H1 (cell line): ENCODE data around the gene LTF. TPM values are rescaled to one million over a fixed set of nuclear protein-coding genes. Genes with fewer than 3 reads are reported as not detected.

Experiments
- CTCF ChIA-PET: fragments of 300-600 bp; sonication (Branson Sonifier 250); formaldehyde crosslinking; loops from one replicate; lab custom pipeline; 2021; ENCODE audit not compliant: partially characterized antibody; lab: Charles Lee
- POLR2A ChIA-PET: fragments of 300-600 bp; sonication (Branson Sonifier 250); formaldehyde crosslinking; loops from one replicate; lab custom pipeline; 2021; ENCODE audit warnings: inconsistent platforms; ENCODE audit not compliant: partially characterized antibody; lab: Charles Lee
- DNase-seq, 2 experiments: peaks; one replicate each; pipeline versions ENCODE4 v3.0.0 to v3.0.0-alpha.2; 2010 to 2022; ENCODE audit warnings: low spot score in 2 of 2, low read depth in 1 of 2, mixed read lengths in 1 of 2
- FAIRE-seq: peaks from 2 replicates; lab custom pipeline; 2011; peaks lifted over from hg19 to GRCh38; lab: Jason Lieb, UNC
- H2AFZ ChIP-seq: 2 replicates; pipeline ENCODE4 v1.8.1; 2012; ENCODE audit warnings: low read length, inconsistent platforms
- H2AK5ac ChIP-seq: 2 replicates; pipeline ENCODE4 v1.6.1; 2013; ENCODE audit warnings: low read depth, low read length
- H2BK120ac ChIP-seq: replicated peaks from 2 replicates; pipeline ENCODE3; 2013; ENCODE audit warnings: low read depth, low read length, inconsistent platforms
- H2BK12ac ChIP-seq: 2 replicates; pipeline ENCODE4 v1.6.1; 2013; ENCODE audit warnings: low read depth, low read length
- H2BK15ac ChIP-seq: 2 replicates; pipeline ENCODE4 v1.6.1; 2013; ENCODE audit warnings: low read length
- H2BK20ac ChIP-seq: 2 replicates; pipeline ENCODE4 v1.6.1; 2013; ENCODE audit warnings: low read length
- H2BK5ac ChIP-seq: 2 replicates; pipeline ENCODE4 v1.6.1; 2013; ENCODE audit warnings: low read depth, low read length
- H3K14ac ChIP-seq: 2 replicates; pipeline ENCODE4 v1.6.1; 2013; ENCODE audit warnings: inconsistent platforms; ENCODE audit not compliant: insufficient read length
- H3K18ac ChIP-seq: 2 replicates; pipeline ENCODE4 v1.6.1; 2013; ENCODE audit warnings: low read length; ENCODE audit errors: extremely low read depth
- H3K23ac ChIP-seq: 2 replicates; pipeline ENCODE4 v1.6.1; 2013; ENCODE audit warnings: inconsistent platforms; ENCODE audit not compliant: insufficient read length
- H3K23me2 ChIP-seq: 2 replicates; pipeline ENCODE4 v1.6.1; 2013; ENCODE audit warnings: low read depth, low read length
- H3K27ac ChIP-seq: 2 replicates; pipeline ENCODE4 v1.6.1; 2011; ENCODE audit warnings: low read depth, low read length, inconsistent platforms
- H3K27me3 ChIP-seq, 4 experiments: replicated peaks in 1 of 4; 1 replicate in 1 of 4; 2 replicates in 3 of 4; pipeline versions ENCODE4 v1.6.1 to v1.8.1; 2011 to 2013; ENCODE audit warnings: low read length in 3 of 4, mild to moderate bottlenecking in 3 of 4, inconsistent platforms in 2 of 4, mixed read lengths in 2 of 4, moderate library complexity in 1 of 4; ENCODE audit not compliant: control insufficient read depth in 3 of 4, insufficient read depth in 3 of 4; ENCODE audit errors: extremely low read depth in 1 of 4
- H3K36me3 ChIP-seq, 4 experiments: 2 replicates each; pipeline versions ENCODE4 v1.6.1 to v1.8.1; 2011 to 2013; ENCODE audit warnings: mild to moderate bottlenecking in 4 of 4, low read length in 3 of 4, moderate library complexity in 2 of 4, control low read depth in 1 of 4, inconsistent platforms in 1 of 4; ENCODE audit not compliant: insufficient read depth in 4 of 4, control insufficient read depth in 2 of 4
- H3K4ac ChIP-seq: replicated peaks from 2 replicates; pipeline ENCODE3; 2013; ENCODE audit warnings: low read length, low read depth, mixed read lengths, inconsistent platforms; ENCODE audit not compliant: insufficient read length
- H3K4me1 ChIP-seq, 4 experiments: replicated peaks in 1 of 4; 1 replicate in 1 of 4; 2 replicates in 3 of 4; pipeline versions ENCODE4 v1.6.1 to v1.8.1; 2011 to 2013; ENCODE audit warnings: low read length in 3 of 4, inconsistent platforms in 2 of 4, mixed read lengths in 1 of 4; ENCODE audit not compliant: insufficient read depth in 4 of 4, control insufficient read depth in 3 of 4
- H3K4me2 ChIP-seq, 2 experiments: 2 replicates each; pipeline versions ENCODE4 v1.6.1 to v1.8.1; 2011 to 2013; ENCODE audit warnings: low read depth in 2 of 2, low read length in 2 of 2, control low read depth in 1 of 2, inconsistent platforms in 1 of 2, mild to moderate bottlenecking in 1 of 2; ENCODE audit not compliant: insufficient read depth in 1 of 2
- H3K4me3 ChIP-seq, 4 experiments: fragments of 200-600, 300-600 bp in 1 of 4; sonication (generic), shearing (Covaris generic), sonication (Bioruptor Twin) in 1 of 4; 2 replicates each; pipeline versions ENCODE4 v1.5.1 to v1.8.1; 2011 to 2016; ENCODE audit warnings: low read length in 4 of 4, low read depth in 3 of 4, control low read depth in 2 of 4, inconsistent platforms in 2 of 4, mild to moderate bottlenecking in 2 of 4, mixed read lengths in 1 of 4, moderate library complexity in 1 of 4; ENCODE audit not compliant: insufficient read depth in 2 of 4; ENCODE audit errors: extremely low read depth in 1 of 4
- H3K56ac ChIP-seq: replicated peaks from 2 replicates; pipeline ENCODE3; 2013; ENCODE audit warnings: low read depth, mild to moderate bottlenecking, mixed read lengths, low read length, inconsistent platforms; ENCODE audit not compliant: insufficient read length
- H3K79me1 ChIP-seq: 2 replicates; pipeline ENCODE4 v1.6.1; 2013; ENCODE audit warnings: low read depth, low read length, control low read depth
- H3K79me2 ChIP-seq, 2 experiments: 2 replicates each; pipeline versions ENCODE4 v1.6.1 to v1.8.1; 2012 to 2013; ENCODE audit warnings: low read length in 2 of 2, mild to moderate bottlenecking in 2 of 2, inconsistent platforms in 1 of 2; ENCODE audit not compliant: insufficient read depth in 2 of 2, control insufficient read depth in 1 of 2
- H3K9ac ChIP-seq, 4 experiments: replicated peaks in 1 of 4; 1 replicate in 1 of 4; 2 replicates in 3 of 4; pipeline versions ENCODE4 v1.6.1 to v1.8.1; 2011 to 2013; ENCODE audit warnings: low read depth in 3 of 4, low read length in 3 of 4, control low read depth in 2 of 4, mild to moderate bottlenecking in 2 of 4, moderate library complexity in 2 of 4, inconsistent platforms in 1 of 4; ENCODE audit errors: extremely low read depth in 1 of 4
- H3K9me3 ChIP-seq, 2 experiments: 2 replicates each; pipeline versions ENCODE4 v1.6.1 to v1.8.1; 2012 to 2013; ENCODE audit warnings: mild to moderate bottlenecking in 2 of 2, moderate library complexity in 2 of 2, control low read depth in 1 of 2, inconsistent platforms in 1 of 2, low read depth in 1 of 2, low read length in 1 of 2, mixed read lengths in 1 of 2; ENCODE audit not compliant: insufficient read depth in 2 of 2
- H4K20me1 ChIP-seq, 2 experiments: replicated peaks in 1 of 2; 2 replicates each; pipeline versions ENCODE3 to v1.8.1; 2011 to 2013; ENCODE audit warnings: inconsistent platforms in 2 of 2, low read length in 2 of 2, mild to moderate bottlenecking in 1 of 2; ENCODE audit not compliant: insufficient read depth in 2 of 2, control insufficient read depth in 1 of 2
- H4K5ac ChIP-seq: 2 replicates; pipeline ENCODE4 v1.6.1; 2013; ENCODE audit warnings: low read length, low read depth, mixed read lengths, inconsistent platforms; ENCODE audit not compliant: insufficient read length
- H4K8ac ChIP-seq: 2 replicates; pipeline ENCODE4 v1.8.0; 2013; ENCODE audit warnings: mild to moderate bottlenecking, moderate library complexity, low read length, inconsistent platforms; ENCODE audit not compliant: insufficient read depth; ENCODE audit errors: extremely low read depth
- H4K91ac ChIP-seq: replicated peaks from 2 replicates; pipeline ENCODE3; 2013; ENCODE audit warnings: low read length, mixed read lengths, inconsistent platforms; ENCODE audit not compliant: insufficient read length
- BACH1 ChIP-seq: IDR thresholded peaks from 2 replicates; pipeline ENCODE4 v1.6.1; 2012; ENCODE audit warnings: low read length, improper control_type of control experiment
- CREB1 ChIP-seq: IDR thresholded peaks from 2 replicates; pipeline ENCODE4 v1.6.1; 2012; ENCODE audit warnings: inconsistent platforms
- WGBS, 2 experiments: shearing (Covaris generic) in 1 of 2; methylation state at CpG; one replicate each; pipeline versions ENCODE4 v1.1.6 to v1.1.7; 2013 to 2015; ENCODE audit warnings: low lambda C conversion rate in 2 of 2, mixed read lengths in 2 of 2, inconsistent platforms in 1 of 2, low coverage in 1 of 2, missing lambda C conversion rate in 1 of 2; ENCODE audit not compliant: insufficient replicate concordance in 2 of 2, insufficient coverage in 1 of 2, insufficient read length in 1 of 2; ENCODE audit errors: extremely low coverage in 1 of 2, missing lambda C conversion rate in 1 of 2; 5-methylcytosine and 5-hydroxymethylcytosine counted together
- polyA plus RNA-seq, 7 experiments: library from polyadenylated mRNA; depleted of rRNA in 3 of 7; stranded (reverse) in 5 of 7; unstranded in 2 of 7; fragments of >200 nt in 5 of 7; fragments of 200-250 nt in 2 of 7; gene quantifications; 1 replicate in 5 of 7; 2 replicates in 1 of 7; 4 replicates in 1 of 7; pipeline versions ENCODE4 v1.2.1 to v1.2.3, GENCODE V29; 2011 to 2013; ENCODE audit warnings: missing spikeins in 2 of 7, mixed read lengths in 2 of 7
- total RNA-seq: library from RNA; stranded (reverse); fragmentation: NEBNext Ultra II Directional; extraction: Animal tissue kit (Norgen Biotek cat#: 25700); gene quantifications from 2 replicates; pipeline ENCODE4 v1.2.1, GENCODE V29; 2021

LTF gene
- total and polyA plus RNA-seq, 2 of the 8 experiments (the other 6 are each of a cell fraction or from before 2014, with no cell fraction given) = 0.23 to 0.99 TPM

DNA sequence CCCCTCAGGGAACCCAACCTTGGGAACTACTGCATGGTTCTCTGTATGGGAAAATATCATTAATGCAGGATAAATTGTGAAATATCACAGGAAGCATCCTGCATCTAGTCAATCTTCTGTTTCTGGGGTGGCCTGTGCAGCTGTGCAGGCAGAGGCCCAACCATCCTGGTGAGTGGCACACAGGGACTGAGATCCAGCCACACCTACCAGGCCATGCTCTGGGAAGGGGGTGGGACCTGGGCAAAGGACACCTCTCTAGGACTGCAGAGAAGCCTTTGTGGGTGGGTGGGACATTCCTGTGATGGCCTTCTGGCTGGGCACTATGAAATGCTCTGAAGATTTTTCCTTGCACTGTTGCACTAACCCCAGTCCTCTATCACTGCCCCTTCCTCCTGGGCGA is 30.9 kb downstream of the LTF start:
- Histone ChIP-seq H3K27ac (no peak overlapping the region), H3K79me2 (no peaks in the 10 kb centered on the region), H3K56ac (no peak overlapping the region), H4K5ac (no peak overlapping the region), H2BK12ac (no peak overlapping the region), H3K14ac (no peak overlapping the region), H2BK5ac (no peak overlapping the region), H3K4ac (no peak overlapping the region), H3K27me3 (no peaks in the 10 kb centered on the region), H4K20me1 (no peaks in the 10 kb centered on the region), H2AK5ac (no peak overlapping the region), H3K4me1 (no peaks in the 10 kb centered on the region), H3K23me2 (no peaks in the 10 kb centered on the region), H2BK20ac (no peak overlapping the region), H3K23ac (no peak overlapping the region), H2BK120ac (no peak overlapping the region), H3K36me3 (no peaks in the 10 kb centered on the region), H3K79me1 (no peaks in the 10 kb centered on the region), H3K18ac (no peak overlapping the region), H3K9ac (no peak overlapping the region), H3K4me2 (no peak overlapping the region), H2BK15ac (no peak overlapping the region), H3K4me3 (no peak overlapping the region), H2AFZ (no peak overlapping the region), H4K91ac (no peak overlapping the region), H3K9me3 (peaks cover 5% of the 10 kb centered on the region in 2 experiments; a peak in 3 of 4 replicates), H4K8ac (no peak overlapping the region)
- 68% methylated on average over 1 of the region's 1 CpG; no CpG with 5 or more reads in 1 of the 2 experiments for WGBS, 2 experiments
- ChIA-PET POLR2A (no interaction called here), CTCF (interaction anchor here (1.7 to 3.4 kb wide), 2 partner anchors 10 to 16 kb away, joined by 4 to 18 read pairs; no protein-coding TSS in a partner anchor)
- FAIRE-seq = no peak
- no peak for DNase-seq
- TF ChIP-seq BACH1 (no peak), CREB1 (no peak)
